GDM1 (cell line): ENCODE measurements around the gene PRND.
"Not testable (repeated sequence)": the region's sequence is repeated elsewhere in the genome, so short reads cannot be mapped to it uniquely, and the experiment has no call there.

ENCODE experiments used
- DNase-seq: peaks from one replicate; lab custom pipeline; 2025; lab: John Stamatoyannopoulos, UW

PRND gene

GRCh38 chr20:4708856-4709255 lies 12.9 kb upstream of the PRND start:
- no peak for DNase-seq

- DNase-seq: no peak
Observed at GRCh38 chr20:4709261-4710105, 12.2 kb upstream of the PRND start.

- DNase-seq: no peak
Observed at GRCh38 chr20:4710106-4710475, 11.6 kb upstream of the PRND start.

GRCh38 chr20:4711511-4711910 lies 10.2 kb upstream of the PRND start:
- peak; percentile 15 for DNase-seq

- DNase-seq: no peak
Observed at GRCh38 chr20:4713401-4713800, 8.3 kb upstream of the PRND start.

GRCh38 chr20:4714818-4715217 lies 6.9 kb upstream of the PRND start:
- no peak for DNase-seq

- no peak for DNase-seq
Observed at GRCh38 chr20:4717816-4718570, 3.7 kb upstream of the PRND start.

- peak; percentile 0 for DNase-seq
Observed at GRCh38 chr20:4719190-4719589, 2.5 kb upstream of the PRND start.

- peak; percentile 36 for DNase-seq
Observed at GRCh38 chr20:4720041-4720976, 1.4 kb upstream of the PRND start.

- DNase-seq: no peak
Observed at GRCh38 chr20:4720977-4721349, 746 bp upstream of the PRND start.

GRCh38 chr20:4722571-4722970 lies 862 bp downstream of the PRND start:
- no peak for DNase-seq

- DNase-seq: no peak
Observed at GRCh38 chr20:4722993-4723392, 1.3 kb downstream of the PRND start.

- DNase-seq: not testable (repeated sequence)
Observed at GRCh38 chr20:4723553-4723952, 1.8 kb downstream of the PRND start.

GRCh38 chr20:4724459-4725262 lies 3.0 kb downstream of the PRND start:
- DNase-seq: no peak

GRCh38 chr20:4725263-4725550 lies 3.5 kb downstream of the PRND start:
- DNase-seq: no peak

- no peak for DNase-seq
Observed at GRCh38 chr20:4726710-4727397, 5.1 kb downstream of the PRND start.

- DNase-seq: no peak
Observed at GRCh38 chr20:4728120-4728760, 6.5 kb downstream of the PRND start.

- DNase-seq: no peak
Observed at GRCh38 chr20:4729265-4729664, 7.6 kb downstream of the PRND start.

- no peak for DNase-seq
Observed at GRCh38 chr20:4730780-4731179, 9.1 kb downstream of the PRND start.

GRCh38 chr20:4736875-4737274 lies 15.2 kb downstream of the PRND start:
- DNase-seq: no peak
